ENCODE results near the gene MRPL55.

The MRPL55 gene

GRCh38 chr1:228100822-228101613 lies 8.1 kb downstream of the MRPL55 start:
- DNase-seq (ENCODE audit: low spot score) = no peak

GRCh38 chr1:228099331-228099732 lies 9.8 kb downstream of the MRPL55 start:
- no peak for DNase-seq (ENCODE audit: low spot score)

- no peak for DNase-seq (ENCODE audit: low spot score)
These were observed 10.7 kb downstream of the MRPL55 start for GRCh38 chr1:228098323-228098931.

GRCh38 chr1:228097333-228098081 lies 11.6 kb downstream of the MRPL55 start:
- DNase-seq (ENCODE audit: low spot score) = no peak

- DNase-seq (ENCODE audit: low spot score) = no peak
These were observed 12.4 kb downstream of the MRPL55 start for GRCh38 chr1:228096416-228097332.

GRCh38 chr1:228095938-228096337 lies 13.2 kb downstream of the MRPL55 start:
- DNase-seq (ENCODE audit: low spot score) = peak; percentile 24

- DNase-seq (ENCODE audit: low spot score) = no peak
These were observed 13.9 kb downstream of the MRPL55 start for GRCh38 chr1:228095161-228095560.

GRCh38 chr1:228094432-228095016 lies 14.6 kb downstream of the MRPL55 start:
- no peak for DNase-seq (ENCODE audit: low spot score)

GRCh38 chr1:228093050-228093906 lies 15.8 kb downstream of the MRPL55 start:
- no peak for DNase-seq (ENCODE audit: low spot score)

- no peak for DNase-seq (ENCODE audit: low spot score)
These were observed 16.6 kb downstream of the MRPL55 start for GRCh38 chr1:228092342-228093049.

GRCh38 chr1:228091084-228091483 lies 18.0 kb downstream of the MRPL55 start:
- DNase-seq (ENCODE audit: low spot score) = no peak

- no peak for DNase-seq (ENCODE audit: low spot score)
These were observed 18.5 kb downstream of the MRPL55 start for GRCh38 chr1:228090613-228091081.

GRCh38 chr1:228089519-228090380 lies 19.3 kb downstream of the MRPL55 start:
- DNase-seq (ENCODE audit: low spot score) = no peak

GRCh38 chr1:228088586-228089498 lies 20.3 kb downstream of the MRPL55 start:
- no peak for DNase-seq (ENCODE audit: low spot score)

- peak; percentile 67 for DNase-seq (ENCODE audit: low spot score)
These were observed 21.3 kb downstream of the MRPL55 start for GRCh38 chr1:228087771-228088251.

GRCh38 chr1:228085287-228085951 lies 23.7 kb downstream of the MRPL55 start:
- peak; percentile 43 for DNase-seq (ENCODE audit: low spot score)

- DNase-seq (ENCODE audit: low spot score) = no peak
These were observed 24.3 kb downstream of the MRPL55 start for GRCh38 chr1:228084797-228085196.
